GM12878 (cell line): Measurements from ENCODE around the gene DAGLA. TPM values are rescaled to one million over a fixed set of nuclear protein-coding genes. Genes with fewer than 3 reads are reported as not detected.

Experiments used
- ATAC-seq: fragments of 200-7000 bp; cut with Tn5 transposase; 3 replicates; pipeline ENCODE4 v1.9.1; 2020; ENCODE audit warnings: mild to moderate bottlenecking, moderate library complexity
- BruUV-seq: library from RNA; stranded (reverse); fragments of 400-500 nt; replicated peaks from 2 replicates; lab custom pipeline; 2021; lab: Mats Ljungman, UMichigan
- CTCF ChIA-PET: fragments of 300-600 bp; sonication (Branson Sonifier 250); formaldehyde crosslinking; extraction: SDS; loops from one replicate; lab custom pipeline; 2021; ENCODE audit warnings: inconsistent platforms; lab: Yijun Ruan, JAX
- POLR2A ChIA-PET: fragments of 350-600 bp; formaldehyde crosslinking; extraction: SDS; loops from one replicate; lab custom pipeline; 2021; ENCODE audit warnings: inconsistent platforms; lab: Charles Lee
- RAD21 ChIA-PET: fragments of 300-600 bp; sonication (Branson Sonifier 250); formaldehyde crosslinking; loops from one replicate; lab custom pipeline; 2023; ENCODE audit warnings: antibody characterized with exemption; ENCODE audit not compliant: unreplicated experiment; lab: Charles Lee
- SMC1A ChIA-PET: fragments of 300-600 bp; sonication (Branson Sonifier 250); formaldehyde crosslinking; loops from one replicate; lab custom pipeline; 2023; ENCODE audit not compliant: unreplicated experiment, uncharacterized antibody; lab: Charles Lee
- DNase-seq: peaks from one replicate; pipeline ENCODE4 v3.0.0-alpha.2; 2011; ENCODE audit warnings: low read depth, low spot score
- FAIRE-seq: peaks from 3 replicates; lab custom pipeline; 2011; peaks lifted over from hg19 to GRCh38; lab: Jason Lieb, UNC
- H2AFZ ChIP-seq: 2 replicates; pipeline ENCODE4 v1.6.0; 2011; ENCODE audit warnings: low read depth, low read length, control low read depth; ENCODE audit not compliant: control insufficient read depth
- H3K27ac ChIP-seq: 2 replicates; pipeline ENCODE4 v1.5.1; 2011; ENCODE audit warnings: control low read depth; ENCODE audit not compliant: control insufficient read depth, insufficient read depth
- H3K27me3 ChIP-seq, 2 experiments: replicated peaks in 1 of 2; 2 replicates each; pipeline versions ENCODE4 v1.6.0 to v1.6.1; 2011; ENCODE audit warnings: low read length in 1 of 2; ENCODE audit not compliant: control insufficient read depth in 2 of 2, insufficient read depth in 2 of 2
- H3K36me3 ChIP-seq, 2 experiments: 2 replicates each; pipeline ENCODE4 v1.5.1; 2011; ENCODE audit warnings: low read length in 1 of 2; ENCODE audit not compliant: control insufficient read depth in 2 of 2, insufficient read depth in 2 of 2
- H3K4me1 ChIP-seq: 2 replicates; pipeline ENCODE4 v1.6.1; 2011; ENCODE audit warnings: mild to moderate bottlenecking, low read length, moderate library complexity, mixed read lengths; ENCODE audit not compliant: control insufficient read depth, insufficient read depth
- H3K4me2 ChIP-seq: 2 replicates; pipeline ENCODE4 v1.6.0; 2011; ENCODE audit warnings: control low read depth; ENCODE audit not compliant: control insufficient read depth, insufficient read depth
- H3K4me3 ChIP-seq: fragments of 200-600 bp; sonication (generic); 2 replicates; pipeline ENCODE4 v1.5.1; 2016
- H3K79me2 ChIP-seq: 2 replicates; pipeline ENCODE4 v1.6.0; 2011; ENCODE audit warnings: low read length; ENCODE audit not compliant: control insufficient read depth, insufficient read depth
- H3K9ac ChIP-seq: 2 replicates; pipeline ENCODE4 v1.8.0; 2011; ENCODE audit warnings: low read length, control low read depth, mixed read lengths; ENCODE audit not compliant: control insufficient read depth, insufficient read depth
- H3K9me3 ChIP-seq: replicated peaks from 3 replicates; pipeline ENCODE4 v1.5.1; 2011; ENCODE audit warnings: mild to moderate bottlenecking, low read length; ENCODE audit not compliant: control insufficient read depth, insufficient read depth
- H4K20me1 ChIP-seq: 2 replicates; pipeline ENCODE4 v1.6.0; 2011; ENCODE audit not compliant: control insufficient read depth, insufficient read depth
- ATF7 ChIP-seq: fragments of 450-650 bp; IDR thresholded peaks from 2 replicates; pipeline ENCODE4 v1.6.1; 2016; ENCODE audit warnings: low read depth, mild to moderate bottlenecking
- BHLHE40 ChIP-seq, 2 experiments: fragments of 450-650 bp in 1 of 2; IDR thresholded peaks; 2 replicates each; pipeline ENCODE4 v1.6.1; 2011 to 2017; ENCODE audit warnings: low read depth in 2 of 2, borderline replicate concordance in 1 of 2, improper control_type of control experiment in 1 of 2, low read length in 1 of 2, mild to moderate bottlenecking in 1 of 2
- CHD1 ChIP-seq: IDR thresholded peaks from 2 replicates; pipeline ENCODE4 v1.6.1; 2012; ENCODE audit warnings: low read depth, low read length, improper control_type of control experiment
- E2F8 ChIP-seq: fragments of 450-650 bp; IDR thresholded peaks from 2 replicates; pipeline ENCODE4 v1.6.1; 2018; ENCODE audit warnings: mild to moderate bottlenecking, low read depth, moderate library complexity; ENCODE audit not compliant: partially characterized antibody
- EZH2 ChIP-seq: IDR thresholded peaks from 2 replicates; pipeline ENCODE4 v1.6.1; 2012; ENCODE audit warnings: low read depth, mild to moderate bottlenecking, control low read depth, inconsistent platforms, low read length, borderline replicate concordance; ENCODE audit not compliant: control insufficient read depth
- GABPA ChIP-seq: IDR thresholded peaks from 2 replicates; pipeline ENCODE4 v1.6.1; 2014; ENCODE audit warnings: antibody characterized with exemption, low read depth, mild to moderate bottlenecking, inconsistent platforms
- IKZF1 ChIP-seq: fragments of 450-650 bp; conservative IDR thresholded peaks from 2 replicates; pipeline ENCODE4 v1.6.1; 2017; ENCODE audit warnings: antibody characterized with exemption, mild to moderate bottlenecking
- IKZF2 ChIP-seq, 2 experiments: fragments of 450-650 bp; IDR thresholded peaks; 2 replicates each; pipeline ENCODE4 v1.6.1; 2017; ENCODE audit warnings: mild to moderate bottlenecking in 2 of 2, moderate library complexity in 2 of 2
- MTA2 ChIP-seq: fragments of 450-650 bp; IDR thresholded peaks from 2 replicates; pipeline ENCODE4 v1.6.1; 2016; ENCODE audit warnings: low read depth, mild to moderate bottlenecking, moderate library complexity
- MXI1 ChIP-seq: fragments of 150-350 bp; IDR thresholded peaks from 2 replicates; pipeline ENCODE4 v1.6.1; 2011; ENCODE audit warnings: low read depth, mild to moderate bottlenecking, inconsistent platforms, low read length, improper control_type of control experiment
- MYB ChIP-seq: fragments of 150-350 bp; IDR thresholded peaks from 2 replicates; pipeline ENCODE4 v1.6.1; 2014; ENCODE audit warnings: mild to moderate bottlenecking, low read depth, low read length, borderline replicate concordance
- NFXL1 ChIP-seq: fragments of 450-650 bp; IDR thresholded peaks from 2 replicates; pipeline ENCODE4 v1.6.1; 2017; ENCODE audit warnings: antibody characterized with exemption, mild to moderate bottlenecking, borderline replicate concordance
- PKNOX1 ChIP-seq: fragments of 450-650 bp; IDR thresholded peaks from 2 replicates; pipeline ENCODE4 v1.6.1; 2016; ENCODE audit warnings: mild to moderate bottlenecking
- POU2F2 ChIP-seq: IDR thresholded peaks from 3 replicates; pipeline ENCODE4 v1.6.1; 2011; ENCODE audit warnings: low read depth, mild to moderate bottlenecking, low read length, borderline replicate concordance
- SPI1 ChIP-seq: IDR thresholded peaks from 2 replicates; pipeline ENCODE4 v1.6.1; 2011; ENCODE audit warnings: low read depth, mild to moderate bottlenecking, low read length, moderate library complexity, borderline replicate concordance; ENCODE audit not compliant: insufficient read depth
- ZBTB40 ChIP-seq: fragments of 450-650 bp; IDR thresholded peaks from 2 replicates; pipeline ENCODE4 v1.6.1; 2016; ENCODE audit warnings: mild to moderate bottlenecking, moderate library complexity, borderline replicate concordance
- WGBS: methylation state at CpG from one replicate; pipeline ENCODE4 v1.1.6; 2016; ENCODE audit warnings: low lambda C conversion rate; ENCODE audit not compliant: insufficient replicate concordance, insufficient coverage; ENCODE audit errors: missing lambda C conversion rate; 5-methylcytosine and 5-hydroxymethylcytosine counted together
- in situ Hi-C: fragments of 300-500 bp; cut with MboI; formaldehyde crosslinking; loops from 9 replicates; pipeline ENCODE4 v1.14.3; 2018; ENCODE audit warnings: mixed read lengths
- intact Hi-C: fragments of 100-400 bp; cut with micrococcal nuclease; formaldehyde crosslinking; loops from one replicate; pipeline ENCODE4 v1.14.2; 2022; ENCODE audit not compliant: unreplicated experiment
- polyA plus RNA-seq, 11 experiments: library from polyadenylated mRNA; depleted of rRNA in 4 of 11; unstranded in 6 of 11; stranded (reverse) in 5 of 11; fragments of >200 nt; fragmentation: Nextera tagmentation in 4 of 11; fragmentation: Illumina TruSeq in 1 of 11; extraction: Ambion mirVana in 4 of 11; extraction: Trizol in 1 of 11; gene quantifications; 1 replicate in 1 of 11; 2 replicates in 10 of 11; pipeline versions ENCODE4 v1.2.1 to v1.2.3, GENCODE V29; 2011 to 2016; ENCODE audit warnings: inconsistent platforms in 2 of 11, missing spikeins in 2 of 11, low read depth in 1 of 11
- total RNA-seq, 4 experiments: library from RNA; depleted of rRNA in 3 of 4; stranded (reverse); fragments of >200 nt in 3 of 4; fragmentation: Illumina TruSeq in 1 of 4; extraction: Trizol in 1 of 4; gene quantifications; 2 replicates each; pipeline versions ENCODE4 v1.2.1 to v1.2.3, GENCODE V29; 2013 to 2021

DAGLA gene
- total and polyA plus RNA-seq, 10 of the 15 experiments (the other 5 are each of a cell fraction or from before 2014, with no cell fraction given) = 0.05 TPM; not detected in 9

- CTCF ChIA-PET = no interaction called here
- no peaks in the 10 kb centered on the region for H3K9me3 ChIP-seq
- H4K20me1 ChIP-seq = no peaks in the 10 kb centered on the region
- peaks cover 6% of the 10 kb centered on the region for H3K4me1 ChIP-seq
- WGBS = 4% methylated on average over 17 of the region's 17 CpGs
- ATAC-seq = peak; percentile 86
- POLR2A ChIA-PET = no interaction called here
- H3K27ac ChIP-seq = no peak overlapping the region
- BruUV-seq = no TSS peak
- H3K4me3 ChIP-seq = no peak overlapping the region
- H3K79me2 ChIP-seq = no peaks in the 10 kb centered on the region
- H3K27me3 ChIP-seq = peaks cover 0 to 2% of the 10 kb centered on the region in 2 experiments; a peak in 3 of 4 replicates
- RAD21 ChIA-PET = no interaction called here
- FAIRE-seq = no peak
- H3K36me3 ChIP-seq = no peaks in the 10 kb centered on the region
- peak; percentile 27 for DNase-seq
- TF ChIP-seq NFXL1 (no peak), POU2F2 (no peak), CHD1 (no peak), GABPA (no peak), IKZF1 (peak; percentile 55), IKZF2 (IDR thresholded peaks at IDR 0.05) (peak; percentile 47 to 52; a peak in 3 of 4 replicates), SPI1 (0 out of 2 replicates have a peak, but pooled peaks have one; percentile 4), ZBTB40 (no peak), EZH2 (no peak), BHLHE40 (IDR thresholded peaks at IDR 0.05; ENCODE audit: borderline replicate concordance in 1 of 2, low read depth in 2 of 2, low read length in 1 of 2) (peak in 1 of 2 experiments; percentile 21; a peak in 1 of 4 replicates), MYB (no peak), ATF7 (no peak), MTA2 (0 out of 2 replicates have a peak, but pooled peaks have one; percentile 17), E2F8 (no peak), PKNOX1 (peak; percentile 58; the same call in 1 of the 2 replicates), MXI1 (no peak)
- SMC1A ChIA-PET = no interaction called here
- peak overlapping the region; percentile 25; the same call in 1 of the 2 replicates for H3K4me2 ChIP-seq
- H3K9ac ChIP-seq = no peak overlapping the region
- intact Hi-C loops (no loop called here), in situ Hi-C loops (no loop called here)
- H2AFZ ChIP-seq = peak overlapping the region; percentile 44
Measured at GRCh38 chr11:61695917-61696316, 15.7 kb downstream of the DAGLA start.
